ENCODE measurements around the gene IPO8. TPM values are rescaled to one million over a fixed set of nuclear protein-coding genes. Genes with fewer than 3 reads are reported as not detected.

The IPO8 gene
- total and polyA plus RNA-seq, 2 of the 8 experiments (the other 6 are each of a cell fraction or from before 2014, with no cell fraction given), result 7.2 to 59.8 TPM

DNA sequence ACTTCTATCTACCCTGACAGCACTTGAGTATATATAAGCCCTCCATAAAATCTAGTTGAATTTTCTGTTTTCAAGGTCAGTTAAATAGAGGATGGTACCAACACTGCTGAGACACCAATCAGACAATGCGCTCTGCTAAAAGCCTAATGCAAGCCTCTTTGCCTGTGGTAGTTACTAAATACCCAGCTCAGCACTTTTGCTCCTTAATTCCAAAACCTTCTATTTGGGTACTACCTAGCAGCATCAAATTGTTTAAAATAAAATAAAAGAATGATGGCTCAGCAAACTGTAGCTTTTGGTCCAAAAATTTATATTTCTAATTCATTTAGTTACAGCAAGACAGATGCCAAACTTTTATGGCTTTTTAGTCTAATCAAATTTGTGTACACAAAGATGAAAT, 107.9 kb downstream of the IPO8 start (continued):
- TF ChIP-seq POU5F1 (IDR thresholded peaks at IDR 0.05; ENCODE audit: low read depth, low read length) (no peak), SAP30 (IDR thresholded peaks at IDR 0.05; ENCODE audit: insufficient read depth, insufficient replicate concordance, low read length) (no peak), PHF8 (conservative IDR thresholded peaks at IDR 0.05; ENCODE audit: low read depth, low read length) (no peak), SRF (IDR thresholded peaks at IDR 0.05; ENCODE audit: low read depth, low read length) (no peak), CBX5 (IDR thresholded peaks at IDR 0.05; ENCODE audit: low read depth, low read length) (no peak)
